H1 (cell line): ENCODE results near the gene AVPR2. TPM values are rescaled to one million over a fixed set of nuclear protein-coding genes. Genes with fewer than 3 reads are reported as not detected.

Experiments
- CTCF ChIA-PET: fragments of 300-600 bp; sonication (Branson Sonifier 250); formaldehyde crosslinking; loops from one replicate; lab custom pipeline; 2021; ENCODE audit not compliant: partially characterized antibody; lab: Charles Lee
- POLR2A ChIA-PET: fragments of 300-600 bp; sonication (Branson Sonifier 250); formaldehyde crosslinking; loops from one replicate; lab custom pipeline; 2021; ENCODE audit warnings: inconsistent platforms; ENCODE audit not compliant: partially characterized antibody; lab: Charles Lee
- DNase-seq, 2 experiments: peaks; one replicate each; pipeline versions ENCODE4 v3.0.0 to v3.0.0-alpha.2; 2010 to 2022; ENCODE audit warnings: low spot score in 2 of 2, low read depth in 1 of 2, mixed read lengths in 1 of 2
- FAIRE-seq: peaks from 2 replicates; lab custom pipeline; 2011; peaks lifted over from hg19 to GRCh38; lab: Jason Lieb, UNC
- H2AFZ ChIP-seq: 2 replicates; pipeline ENCODE4 v1.8.1; 2012; ENCODE audit warnings: low read length, inconsistent platforms
- H2AK5ac ChIP-seq: 2 replicates; pipeline ENCODE4 v1.6.1; 2013; ENCODE audit warnings: low read depth, low read length
- H2BK120ac ChIP-seq: replicated peaks from 2 replicates; pipeline ENCODE3; 2013; ENCODE audit warnings: low read depth, low read length, inconsistent platforms
- H2BK12ac ChIP-seq: 2 replicates; pipeline ENCODE4 v1.6.1; 2013; ENCODE audit warnings: low read depth, low read length
- H2BK15ac ChIP-seq: 2 replicates; pipeline ENCODE4 v1.6.1; 2013; ENCODE audit warnings: low read length
- H2BK20ac ChIP-seq: 2 replicates; pipeline ENCODE4 v1.6.1; 2013; ENCODE audit warnings: low read length
- H2BK5ac ChIP-seq: 2 replicates; pipeline ENCODE4 v1.6.1; 2013; ENCODE audit warnings: low read depth, low read length
- H3K14ac ChIP-seq: 2 replicates; pipeline ENCODE4 v1.6.1; 2013; ENCODE audit warnings: inconsistent platforms; ENCODE audit not compliant: insufficient read length
- H3K18ac ChIP-seq: 2 replicates; pipeline ENCODE4 v1.6.1; 2013; ENCODE audit warnings: low read length; ENCODE audit errors: extremely low read depth
- H3K23ac ChIP-seq: 2 replicates; pipeline ENCODE4 v1.6.1; 2013; ENCODE audit warnings: inconsistent platforms; ENCODE audit not compliant: insufficient read length
- H3K23me2 ChIP-seq: 2 replicates; pipeline ENCODE4 v1.6.1; 2013; ENCODE audit warnings: low read depth, low read length
- H3K27ac ChIP-seq: 2 replicates; pipeline ENCODE4 v1.6.1; 2011; ENCODE audit warnings: low read depth, low read length, inconsistent platforms
- H3K27me3 ChIP-seq, 4 experiments: replicated peaks in 1 of 4; 1 replicate in 1 of 4; 2 replicates in 3 of 4; pipeline versions ENCODE4 v1.6.1 to v1.8.1; 2011 to 2013; ENCODE audit warnings: low read length in 3 of 4, mild to moderate bottlenecking in 3 of 4, inconsistent platforms in 2 of 4, mixed read lengths in 2 of 4, moderate library complexity in 1 of 4; ENCODE audit not compliant: control insufficient read depth in 3 of 4, insufficient read depth in 3 of 4; ENCODE audit errors: extremely low read depth in 1 of 4
- H3K36me3 ChIP-seq, 4 experiments: 2 replicates each; pipeline versions ENCODE4 v1.6.1 to v1.8.1; 2011 to 2013; ENCODE audit warnings: mild to moderate bottlenecking in 4 of 4, low read length in 3 of 4, moderate library complexity in 2 of 4, control low read depth in 1 of 4, inconsistent platforms in 1 of 4; ENCODE audit not compliant: insufficient read depth in 4 of 4, control insufficient read depth in 2 of 4
- H3K4ac ChIP-seq: replicated peaks from 2 replicates; pipeline ENCODE3; 2013; ENCODE audit warnings: low read length, low read depth, mixed read lengths, inconsistent platforms; ENCODE audit not compliant: insufficient read length
- H3K4me1 ChIP-seq, 4 experiments: replicated peaks in 1 of 4; 1 replicate in 1 of 4; 2 replicates in 3 of 4; pipeline versions ENCODE4 v1.6.1 to v1.8.1; 2011 to 2013; ENCODE audit warnings: low read length in 3 of 4, inconsistent platforms in 2 of 4, mixed read lengths in 1 of 4; ENCODE audit not compliant: insufficient read depth in 4 of 4, control insufficient read depth in 3 of 4
- H3K4me2 ChIP-seq, 2 experiments: 2 replicates each; pipeline versions ENCODE4 v1.6.1 to v1.8.1; 2011 to 2013; ENCODE audit warnings: low read depth in 2 of 2, low read length in 2 of 2, control low read depth in 1 of 2, inconsistent platforms in 1 of 2, mild to moderate bottlenecking in 1 of 2; ENCODE audit not compliant: insufficient read depth in 1 of 2
- H3K4me3 ChIP-seq, 4 experiments: fragments of 200-600, 300-600 bp in 1 of 4; sonication (generic), shearing (Covaris generic), sonication (Bioruptor Twin) in 1 of 4; 2 replicates each; pipeline versions ENCODE4 v1.5.1 to v1.8.1; 2011 to 2016; ENCODE audit warnings: low read length in 4 of 4, low read depth in 3 of 4, control low read depth in 2 of 4, inconsistent platforms in 2 of 4, mild to moderate bottlenecking in 2 of 4, mixed read lengths in 1 of 4, moderate library complexity in 1 of 4; ENCODE audit not compliant: insufficient read depth in 2 of 4; ENCODE audit errors: extremely low read depth in 1 of 4
- H3K56ac ChIP-seq: replicated peaks from 2 replicates; pipeline ENCODE3; 2013; ENCODE audit warnings: low read depth, mild to moderate bottlenecking, mixed read lengths, low read length, inconsistent platforms; ENCODE audit not compliant: insufficient read length
- H3K79me1 ChIP-seq: 2 replicates; pipeline ENCODE4 v1.6.1; 2013; ENCODE audit warnings: low read depth, low read length, control low read depth
- H3K79me2 ChIP-seq, 2 experiments: 2 replicates each; pipeline versions ENCODE4 v1.6.1 to v1.8.1; 2012 to 2013; ENCODE audit warnings: low read length in 2 of 2, mild to moderate bottlenecking in 2 of 2, inconsistent platforms in 1 of 2; ENCODE audit not compliant: insufficient read depth in 2 of 2, control insufficient read depth in 1 of 2
- H3K9ac ChIP-seq, 4 experiments: replicated peaks in 1 of 4; 1 replicate in 1 of 4; 2 replicates in 3 of 4; pipeline versions ENCODE4 v1.6.1 to v1.8.1; 2011 to 2013; ENCODE audit warnings: low read depth in 3 of 4, low read length in 3 of 4, control low read depth in 2 of 4, mild to moderate bottlenecking in 2 of 4, moderate library complexity in 2 of 4, inconsistent platforms in 1 of 4; ENCODE audit errors: extremely low read depth in 1 of 4
- H3K9me3 ChIP-seq, 2 experiments: 2 replicates each; pipeline versions ENCODE4 v1.6.1 to v1.8.1; 2012 to 2013; ENCODE audit warnings: mild to moderate bottlenecking in 2 of 2, moderate library complexity in 2 of 2, control low read depth in 1 of 2, inconsistent platforms in 1 of 2, low read depth in 1 of 2, low read length in 1 of 2, mixed read lengths in 1 of 2; ENCODE audit not compliant: insufficient read depth in 2 of 2
- H4K20me1 ChIP-seq, 2 experiments: replicated peaks in 1 of 2; 2 replicates each; pipeline versions ENCODE3 to v1.8.1; 2011 to 2013; ENCODE audit warnings: inconsistent platforms in 2 of 2, low read length in 2 of 2, mild to moderate bottlenecking in 1 of 2; ENCODE audit not compliant: insufficient read depth in 2 of 2, control insufficient read depth in 1 of 2
- H4K5ac ChIP-seq: 2 replicates; pipeline ENCODE4 v1.6.1; 2013; ENCODE audit warnings: low read length, low read depth, mixed read lengths, inconsistent platforms; ENCODE audit not compliant: insufficient read length
- H4K8ac ChIP-seq: 2 replicates; pipeline ENCODE4 v1.8.0; 2013; ENCODE audit warnings: mild to moderate bottlenecking, moderate library complexity, low read length, inconsistent platforms; ENCODE audit not compliant: insufficient read depth; ENCODE audit errors: extremely low read depth
- H4K91ac ChIP-seq: replicated peaks from 2 replicates; pipeline ENCODE3; 2013; ENCODE audit warnings: low read length, mixed read lengths, inconsistent platforms; ENCODE audit not compliant: insufficient read length
- GABPA ChIP-seq: IDR thresholded peaks from 2 replicates; pipeline ENCODE4 v1.6.1; 2011; ENCODE audit warnings: mild to moderate bottlenecking, low read length, moderate library complexity, borderline replicate concordance; ENCODE audit not compliant: insufficient read depth
- HDAC6 ChIP-seq: IDR thresholded peaks from one replicate; pipeline ENCODE4 v1.7.1; 2012; ENCODE audit warnings: low read depth, mild to moderate bottlenecking, inconsistent platforms, low read length, moderate library complexity
- KDM5A ChIP-seq: fragments of 200-600 bp; IDR thresholded peaks from 2 replicates; pipeline ENCODE4 v1.7.1; 2012; ENCODE audit warnings: mild to moderate bottlenecking, low read length, inconsistent platforms, mixed read lengths
- POLR2A ChIP-seq, 2 experiments: IDR thresholded peaks; 1 replicate in 1 of 2; 2 replicates in 1 of 2; pipeline ENCODE4 v1.6.1; 2011; ENCODE audit warnings: low read depth in 2 of 2, low read length in 2 of 2, mild to moderate bottlenecking in 2 of 2; ENCODE audit errors: control extremely low read depth in 1 of 2
- RBBP5 ChIP-seq: IDR thresholded peaks from 2 replicates; pipeline ENCODE4 v1.7.1; 2012; ENCODE audit warnings: low read depth, mild to moderate bottlenecking, inconsistent platforms, low read length, moderate library complexity, borderline replicate concordance
- RFX5 ChIP-seq: IDR thresholded peaks from 2 replicates; pipeline ENCODE4 v1.6.1; 2011; ENCODE audit warnings: low read depth, low read length, improper control_type of control experiment, borderline replicate concordance
- SIRT6 ChIP-seq: IDR thresholded peaks from one replicate; pipeline ENCODE4 v1.7.1; 2012; ENCODE audit warnings: low read length, inconsistent platforms
- TCF12 ChIP-seq: IDR thresholded peaks from 2 replicates; pipeline ENCODE4 v1.6.1; 2011; ENCODE audit warnings: low read depth, mild to moderate bottlenecking, low read length
- USF2 ChIP-seq: IDR thresholded peaks from 2 replicates; pipeline ENCODE4 v1.6.1; 2011; ENCODE audit warnings: low read length, improper control_type of control experiment
- WGBS, 2 experiments: shearing (Covaris generic) in 1 of 2; methylation state at CpG; one replicate each; pipeline versions ENCODE4 v1.1.6 to v1.1.7; 2013 to 2015; ENCODE audit warnings: low lambda C conversion rate in 2 of 2, mixed read lengths in 2 of 2, inconsistent platforms in 1 of 2, low coverage in 1 of 2, missing lambda C conversion rate in 1 of 2; ENCODE audit not compliant: insufficient replicate concordance in 2 of 2, insufficient coverage in 1 of 2, insufficient read length in 1 of 2; ENCODE audit errors: extremely low coverage in 1 of 2, missing lambda C conversion rate in 1 of 2; 5-methylcytosine and 5-hydroxymethylcytosine counted together
- polyA plus RNA-seq, 7 experiments: library from polyadenylated mRNA; depleted of rRNA in 3 of 7; stranded (reverse) in 5 of 7; unstranded in 2 of 7; fragments of >200 nt in 5 of 7; fragments of 200-250 nt in 2 of 7; gene quantifications; 1 replicate in 5 of 7; 2 replicates in 1 of 7; 4 replicates in 1 of 7; pipeline versions ENCODE4 v1.2.1 to v1.2.3, GENCODE V29; 2011 to 2013; ENCODE audit warnings: missing spikeins in 2 of 7, mixed read lengths in 2 of 7
- total RNA-seq: library from RNA; stranded (reverse); fragmentation: NEBNext Ultra II Directional; extraction: Animal tissue kit (Norgen Biotek cat#: 25700); gene quantifications from 2 replicates; pipeline ENCODE4 v1.2.1, GENCODE V29; 2021

The AVPR2 gene
- total and polyA plus RNA-seq, 2 of the 8 experiments (the other 6 are each of a cell fraction or from before 2014, with no cell fraction given) = 0.09 TPM; not detected in 1

GRCh38 chrX:153925739-153926551 is 21.5 kb downstream of the AVPR2 start, which contains the start of gene ARHGAP4:
ARHGAP4 (minus strand) TSS chrX:153926264; CDS start chrX:153926202, 62 bp downstream.
- Histone ChIP-seq H4K5ac (peak within 1 kb of the TSS; percentile 43), H2BK15ac (no peak within 1 kb of the TSS; the same call in 1 of the 2 replicates), H3K4ac (no peak within 1 kb of the TSS), H4K20me1 (peaks cover 0 to 2% of the 10 kb centered on the region in 2 experiments), H3K23ac (no peak within 1 kb of the TSS), H2AFZ (no peak within 1 kb of the TSS), H3K79me2 (peaks cover 0 to 3% of the 10 kb centered on the region in 2 experiments; a peak in 1 of 4 replicates), H3K14ac (no peak within 1 kb of the TSS), H4K8ac (0 out of 2 replicates have a peak within 1 kb of the TSS, but pooled peaks have one; percentile 25), H2BK120ac (no peak within 1 kb of the TSS), H3K4me1 (peaks cover 3 to 18% (median 12%) of the 10 kb centered on the region in 4 experiments), H3K9ac (peak within 1 kb of the TSS; percentile 16 to 78 (median 51)), H4K91ac (peak within 1 kb of the TSS; percentile 74), H3K9me3 (no peaks in the 10 kb centered on the region), H3K27me3 (no peaks in the 10 kb centered on the region), H3K23me2 (peaks cover 15% of the 10 kb centered on the region; the same call in 1 of the 2 replicates), H2BK20ac (no peak within 1 kb of the TSS), H3K79me1 (no peaks in the 10 kb centered on the region; the same call in 1 of the 2 replicates), H2BK5ac (peak within 1 kb of the TSS; percentile 66; the same call in 1 of the 2 replicates), H3K56ac (no peak within 1 kb of the TSS), H3K27ac (peak within 1 kb of the TSS; percentile 63; the same call in 1 of the 2 replicates), H3K4me3 (peak within 1 kb of the TSS; percentile 55 to 77 (median 62)), H2BK12ac (peak within 1 kb of the TSS; percentile 68; the same call in 1 of the 2 replicates), H2AK5ac (no peak within 1 kb of the TSS), H3K18ac (peak within 1 kb of the TSS; percentile 83; the same call in 1 of the 2 replicates), H3K36me3 (no peaks in the 10 kb centered on the region; a peak in 2 of 8 replicates), H3K4me2 (peak within 1 kb of the TSS; percentile 88 to 94)
- 7% methylated on average over 15 of the region's 59 CpGs; no CpG with 5 or more reads in 1 of the 2 experiments for WGBS, 2 experiments
- no peak for DNase-seq
- POLR2A ChIA-PET = interaction anchor here (0.6 to 14.9 kb wide), 19 partner anchors 11 to 241 kb away, joined by 3 to 231 read pairs (median 6); partner anchors contain the start of genes HCFC1, NAA10, RENBP and TMEM187
- CTCF ChIA-PET = interaction anchor here (0.8 to 19.6 kb wide), 13 partner anchors 10 to 171 kb away, joined by 3 to 272 read pairs (median 4); partner anchors contain the start of gene RENBP
- peak; percentile 52 for FAIRE-seq
- TF ChIP-seq GABPA = 0 out of 2 replicates have a peak, but pooled peaks have one; percentile 31
- no peak for TF ChIP-seq RBBP5
- TF ChIP-seq HDAC6 = no peak
- no peak for TF ChIP-seq USF2
- no peak for TF ChIP-seq TCF12
- no peak for TF ChIP-seq RFX5
- no peak for TF ChIP-seq SIRT6
- TF ChIP-seq POLR2A (IDR thresholded peaks at IDR 0.05; ENCODE audit: control extremely low read depth in 1 of 2, low read depth in 2 of 2, low read length in 2 of 2) = peak in 1 of 2 experiments; percentile 90; a peak in 2 of 3 replicates
- no peak for TF ChIP-seq KDM5A
